Myocyte (in vitro differentiated cells): ENCODE measurements around the gene MPIG6B. TPM values are rescaled to one million over a fixed set of nuclear protein-coding genes. Genes with fewer than 3 reads are reported as not detected.

Source experiments
- DNase-seq: peaks from one replicate; pipeline ENCODE4 v3.0.0-alpha.2; 2012; ENCODE audit warnings: low read depth
- polyA plus RNA-seq: library from polyadenylated mRNA; unstranded; fragments of >200 nt; gene quantifications from one replicate; pipeline ENCODE4 v1.2.1, GENCODE V29; 2012; ENCODE audit warnings: missing spikeins
- total RNA-seq: library from RNA; depleted of rRNA; stranded (reverse); fragments of >200 nt; gene quantifications from 2 replicates; pipeline ENCODE4 v1.2.3, GENCODE V29; 2014

The MPIG6B gene
- total RNA-seq, result not detected in 2 replicates
- 0.30 TPM for polyA plus RNA-seq

- DNase-seq, result no peak
Measured at GRCh38 chr6:31723245-31723979, at the start of gene MPIG6B. Gene MPIG6B (plus strand): TSS chr6:31723373. CDS start chr6:31723384, 11 bp downstream.

GRCh38 chr6:31676322-31676903 lies 46.8 kb upstream of the MPIG6B start:
- DNase-seq, result no peak

DNA sequence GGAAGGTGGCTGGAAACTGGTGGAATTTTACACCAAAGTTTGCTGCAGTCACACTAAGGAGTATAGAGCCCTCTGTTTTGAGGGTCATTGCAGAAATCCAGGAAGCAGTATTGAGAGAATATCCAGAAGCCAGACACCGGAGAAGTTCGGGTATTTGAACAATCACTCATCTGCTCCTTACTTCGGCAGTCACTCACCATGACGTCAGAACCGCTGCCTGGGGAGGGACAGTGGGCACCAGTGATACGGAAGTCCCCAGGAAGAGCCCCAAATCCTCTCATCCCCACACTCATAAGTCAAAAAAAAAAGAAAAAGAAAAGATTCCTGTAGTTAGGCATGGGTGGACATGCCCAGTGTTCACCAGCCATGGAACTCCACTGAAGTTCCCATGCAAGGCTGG lies 46.3 kb upstream of the MPIG6B start:
- no peak for DNase-seq

GRCh38 chr6:31677955-31678354 lies 45.2 kb upstream of the MPIG6B start:
- no peak for DNase-seq

DNA sequence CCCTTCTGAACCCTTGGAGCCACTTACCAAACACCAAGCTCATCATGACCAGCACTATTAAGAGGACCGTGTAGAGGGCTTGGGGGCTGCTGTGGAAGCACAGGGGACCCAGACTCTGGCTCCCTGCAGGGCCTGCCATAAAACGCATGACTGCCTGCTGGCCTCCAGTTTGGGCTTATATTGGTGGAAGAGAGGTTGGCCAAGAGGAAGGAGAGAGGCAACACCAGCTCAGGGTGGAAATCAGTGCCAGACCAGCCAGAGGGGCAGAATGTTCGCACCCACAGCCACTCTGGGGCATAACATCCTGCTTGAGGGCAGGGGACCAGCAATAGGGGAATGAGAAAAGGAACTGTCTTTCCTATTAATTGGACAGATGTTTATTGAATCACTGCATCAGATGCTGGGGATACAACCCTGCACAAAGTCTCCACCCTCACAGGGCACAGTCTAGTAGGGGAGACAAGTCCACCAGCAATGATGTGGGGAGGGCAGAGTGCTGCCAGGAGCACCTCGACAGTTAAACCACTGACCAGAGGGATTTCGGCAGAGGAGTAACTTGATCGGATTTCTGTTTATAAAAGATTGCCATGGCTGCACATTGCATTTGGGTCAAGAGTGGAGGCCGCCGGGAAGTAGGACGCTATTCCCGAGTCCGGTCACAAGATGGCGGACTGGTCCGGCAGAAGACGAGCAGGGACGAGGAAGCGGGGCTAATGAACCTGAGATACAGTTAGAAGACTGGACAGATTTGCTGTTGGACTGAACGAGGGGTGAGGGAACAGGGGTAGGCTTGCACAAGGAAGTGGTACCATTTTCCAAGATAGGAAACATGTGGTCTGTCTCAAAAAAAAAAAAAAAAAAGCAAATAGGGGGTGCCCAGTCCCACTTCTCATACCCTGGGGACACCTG lies 42.7 kb upstream of the MPIG6B start, which contains the start of gene LY6G5C:
LY6G5C (minus strand) TSS at position 842 of the 909 bp plus-strand sequence; CDS start at position 148, 694 bp downstream.
- peak; percentile 89 for DNase-seq

DNA sequence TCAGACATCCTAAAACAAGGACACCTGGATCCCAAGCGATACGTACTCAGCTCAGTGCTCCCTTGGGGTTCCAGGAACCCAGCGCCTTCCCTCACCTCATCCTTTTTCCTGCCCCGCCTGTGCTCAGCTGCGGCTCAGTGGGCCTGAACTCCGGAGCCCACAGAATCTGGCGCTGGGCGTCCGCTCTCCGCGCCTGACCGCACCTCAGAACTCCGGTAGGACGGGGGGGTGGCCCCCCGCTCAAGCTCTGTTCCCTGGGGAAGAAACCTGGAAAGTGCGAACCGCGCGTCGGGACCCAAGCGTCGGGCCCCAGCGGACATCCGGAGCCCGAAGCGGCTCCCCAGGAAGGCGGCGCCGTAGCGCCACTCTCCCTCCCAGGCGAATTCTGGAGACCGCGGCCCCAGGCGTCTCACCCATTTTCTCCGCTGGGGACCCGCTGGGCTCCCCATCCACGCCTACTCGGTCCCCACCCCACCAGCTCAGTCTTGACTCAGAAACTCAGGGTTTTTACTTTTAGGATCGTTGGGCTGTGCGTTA lies 42.0 kb upstream of the MPIG6B start:
- peak; percentile 45 for DNase-seq

DNA sequence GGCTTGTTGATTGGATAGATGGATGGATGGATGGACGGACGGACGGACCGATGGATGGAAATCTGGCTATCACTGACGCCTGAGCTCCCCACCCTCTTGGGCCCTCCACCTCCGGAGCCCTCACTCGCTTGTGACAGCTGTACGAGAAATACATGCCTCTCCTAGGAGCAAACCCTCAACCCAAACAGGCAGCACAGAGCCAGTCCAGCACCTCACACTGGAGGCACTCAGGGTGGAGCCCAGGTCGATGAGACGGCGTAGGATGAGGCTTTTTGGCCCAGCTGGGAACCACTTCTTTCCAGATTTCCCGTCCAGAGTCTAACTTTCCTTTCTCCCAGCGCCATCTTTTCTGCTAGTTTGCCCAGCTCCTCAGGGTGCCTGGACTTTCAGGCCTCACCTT lies 39.6 kb upstream of the MPIG6B start:
- DNase-seq, result no peak

- DNase-seq, result no peak
Measured at GRCh38 chr6:31686483-31686882, 36.7 kb upstream of the MPIG6B start.

DNA sequence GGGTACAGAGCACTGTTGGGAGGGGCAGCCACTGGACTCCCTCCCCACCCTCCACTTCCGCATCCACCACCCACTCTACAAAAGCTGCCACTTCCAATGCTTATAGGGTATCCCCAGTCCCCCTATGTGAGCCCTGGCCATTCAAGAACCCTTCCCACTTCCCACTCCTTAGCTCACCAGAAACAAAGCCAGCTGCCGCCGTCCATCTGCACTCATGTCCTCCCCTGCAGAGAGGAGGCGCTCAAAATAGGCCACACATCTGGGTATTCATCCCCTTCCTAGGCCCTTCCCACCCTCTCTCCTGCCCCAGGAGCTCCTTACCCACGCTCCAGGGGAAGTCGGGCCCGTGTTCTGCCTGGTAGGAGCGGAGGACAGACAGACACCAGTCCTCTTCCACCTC lies 35.9 kb upstream of the MPIG6B start:
- peak; percentile 70 for DNase-seq

GRCh38 chr6:31687860-31688693 lies 35.1 kb upstream of the MPIG6B start:
- DNase-seq, result peak; percentile 16

DNA sequence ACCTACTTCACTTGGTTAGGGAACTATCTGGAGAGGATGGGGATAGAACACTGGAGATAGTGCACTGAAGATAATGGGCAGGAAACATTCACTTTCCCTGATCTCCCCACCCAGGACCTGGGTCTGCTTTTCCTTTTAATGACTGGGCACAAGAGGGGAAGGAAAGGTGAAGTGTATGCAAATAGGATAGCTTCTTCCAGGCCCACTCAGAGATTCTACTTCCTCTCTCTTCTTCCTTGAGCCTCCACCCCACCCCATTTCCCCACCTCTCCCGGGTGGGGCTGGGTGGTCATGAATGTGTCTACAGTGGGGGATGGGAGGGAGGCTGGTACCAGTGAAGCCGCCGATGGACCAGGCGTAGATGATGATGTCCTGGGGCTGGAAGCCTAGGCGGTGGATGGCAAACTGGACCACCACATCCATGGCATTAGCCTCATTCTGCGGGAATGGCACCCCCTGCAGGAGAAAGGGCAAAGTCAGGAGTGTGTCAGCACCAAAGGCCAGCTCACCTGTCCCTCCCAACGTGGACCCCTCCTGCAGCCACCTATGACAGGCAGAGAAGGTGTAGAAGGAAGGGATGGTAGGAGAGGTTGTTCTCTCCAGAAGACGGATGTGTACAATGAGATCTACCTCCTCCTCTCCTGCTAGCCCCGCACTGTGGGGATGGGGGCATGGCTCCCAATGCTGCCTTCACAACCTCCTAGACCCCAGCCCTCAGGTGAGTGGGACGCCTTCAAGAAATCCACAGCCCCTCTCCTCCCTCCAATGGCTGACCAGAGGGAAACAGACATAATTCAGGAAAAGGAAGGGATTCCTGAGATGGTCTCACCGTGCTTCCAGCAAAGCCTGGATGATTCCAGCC lies 33.7 kb upstream of the MPIG6B start:
- DNase-seq, result peak; percentile 7

DNA sequence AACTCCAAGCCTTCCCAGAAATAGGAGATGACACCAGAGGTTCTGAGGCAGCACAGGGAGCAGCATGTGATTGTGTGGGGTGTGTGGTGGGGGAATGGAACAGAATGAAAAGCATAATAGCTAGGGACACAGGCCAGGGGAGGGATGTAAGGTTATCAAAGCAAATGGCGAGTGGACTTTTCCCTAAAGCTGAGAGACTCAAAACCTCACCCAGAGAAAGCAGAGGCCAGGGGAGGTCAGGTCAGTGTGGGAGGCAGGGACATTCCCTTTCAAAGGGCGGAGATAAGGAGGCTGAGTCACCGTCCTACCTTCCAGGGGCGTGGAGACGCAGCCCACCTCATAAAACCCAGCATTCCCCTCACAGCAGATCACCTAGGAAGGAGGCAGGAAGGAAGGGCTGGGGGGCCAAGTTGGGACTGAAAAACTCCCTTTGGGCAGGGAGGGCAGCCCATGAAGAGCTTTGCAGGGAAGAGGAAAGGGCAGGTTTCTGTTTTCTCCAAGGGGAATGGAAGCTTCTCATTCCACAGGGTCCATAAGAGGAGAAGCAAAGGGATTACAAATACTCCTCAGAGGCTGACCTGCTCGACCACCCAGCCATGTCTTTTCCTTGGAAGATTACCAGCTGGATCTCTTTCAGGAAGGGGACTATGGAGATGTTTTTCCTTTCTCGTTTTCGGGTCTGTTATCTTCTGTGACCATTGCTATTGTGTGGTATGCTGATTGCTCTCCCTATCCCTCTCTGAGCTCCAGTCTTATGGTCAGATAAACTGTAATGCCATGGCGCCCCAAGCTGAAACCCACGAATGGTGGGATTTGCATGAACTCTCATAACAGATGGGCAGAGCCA lies 32.7 kb upstream of the MPIG6B start:
- no peak for DNase-seq

DNA sequence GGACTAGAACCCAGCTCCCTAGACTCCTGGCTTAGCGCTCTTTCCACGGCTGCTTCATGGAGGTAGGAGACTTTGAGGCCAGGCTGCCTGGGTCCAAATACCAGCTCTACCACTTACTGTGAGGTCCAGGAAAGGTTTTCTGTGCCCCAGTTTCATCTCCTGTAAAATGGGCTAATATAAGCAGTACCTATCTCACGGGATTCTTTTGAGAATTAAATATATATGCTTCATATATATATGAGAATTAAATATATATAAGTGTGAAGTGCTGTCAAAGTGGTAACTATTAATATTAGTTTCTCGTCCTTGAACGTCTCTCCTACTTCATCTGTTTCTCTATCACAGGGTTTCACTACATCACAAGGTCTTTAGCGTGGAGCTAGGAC lies 32.1 kb upstream of the MPIG6B start:
- no peak for DNase-seq

GRCh38 chr6:31691564-31692108 lies 31.5 kb upstream of the MPIG6B start:
- no peak for DNase-seq

- no peak for DNase-seq
Measured at GRCh38 chr6:31692353-31692752, 30.8 kb upstream of the MPIG6B start.

GRCh38 chr6:31692886-31693285 lies 30.3 kb upstream of the MPIG6B start:
- DNase-seq, result no peak

GRCh38 chr6:31693535-31693934 lies 29.6 kb upstream of the MPIG6B start:
- no peak for DNase-seq

DNA sequence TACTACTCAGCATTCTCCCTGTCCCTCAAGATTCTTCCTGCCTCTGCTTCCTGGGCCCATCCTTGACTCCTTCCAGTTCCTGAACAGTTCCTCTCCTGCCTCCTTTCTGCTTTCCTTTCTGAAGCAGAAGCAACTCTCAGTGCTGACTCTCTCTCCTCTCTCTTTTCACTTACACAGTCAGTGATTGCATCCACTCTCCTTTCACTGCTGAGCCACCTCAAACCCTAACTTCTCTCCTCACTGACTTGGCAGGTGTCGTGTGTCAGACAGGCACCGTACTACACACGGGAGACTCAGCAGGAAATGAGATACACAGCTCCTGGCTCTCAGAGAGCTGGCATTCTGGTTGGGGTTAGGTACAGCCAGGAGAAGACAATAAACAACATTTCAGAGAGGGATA lies 25.6 kb upstream of the MPIG6B start:
- no peak for DNase-seq
